MV-4-11 (cell line): ENCODE measurements around the gene AP3B1.
A peak's percentile ranks its signal among the peaks of the same experiment; 100 is the strongest.

Source experiments
- DNase-seq: peaks from one replicate; lab custom pipeline; 2025; lab: John Stamatoyannopoulos, UW

The AP3B1 gene, protein sequence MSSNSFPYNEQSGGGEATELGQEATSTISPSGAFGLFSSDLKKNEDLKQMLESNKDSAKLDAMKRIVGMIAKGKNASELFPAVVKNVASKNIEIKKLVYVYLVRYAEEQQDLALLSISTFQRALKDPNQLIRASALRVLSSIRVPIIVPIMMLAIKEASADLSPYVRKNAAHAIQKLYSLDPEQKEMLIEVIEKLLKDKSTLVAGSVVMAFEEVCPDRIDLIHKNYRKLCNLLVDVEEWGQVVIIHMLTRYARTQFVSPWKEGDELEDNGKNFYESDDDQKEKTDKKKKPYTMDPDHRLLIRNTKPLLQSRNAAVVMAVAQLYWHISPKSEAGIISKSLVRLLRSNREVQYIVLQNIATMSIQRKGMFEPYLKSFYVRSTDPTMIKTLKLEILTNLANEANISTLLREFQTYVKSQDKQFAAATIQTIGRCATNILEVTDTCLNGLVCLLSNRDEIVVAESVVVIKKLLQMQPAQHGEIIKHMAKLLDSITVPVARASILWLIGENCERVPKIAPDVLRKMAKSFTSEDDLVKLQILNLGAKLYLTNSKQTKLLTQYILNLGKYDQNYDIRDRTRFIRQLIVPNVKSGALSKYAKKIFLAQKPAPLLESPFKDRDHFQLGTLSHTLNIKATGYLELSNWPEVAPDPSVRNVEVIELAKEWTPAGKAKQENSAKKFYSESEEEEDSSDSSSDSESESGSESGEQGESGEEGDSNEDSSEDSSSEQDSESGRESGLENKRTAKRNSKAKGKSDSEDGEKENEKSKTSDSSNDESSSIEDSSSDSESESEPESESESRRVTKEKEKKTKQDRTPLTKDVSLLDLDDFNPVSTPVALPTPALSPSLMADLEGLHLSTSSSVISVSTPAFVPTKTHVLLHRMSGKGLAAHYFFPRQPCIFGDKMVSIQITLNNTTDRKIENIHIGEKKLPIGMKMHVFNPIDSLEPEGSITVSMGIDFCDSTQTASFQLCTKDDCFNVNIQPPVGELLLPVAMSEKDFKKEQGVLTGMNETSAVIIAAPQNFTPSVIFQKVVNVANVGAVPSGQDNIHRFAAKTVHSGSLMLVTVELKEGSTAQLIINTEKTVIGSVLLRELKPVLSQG

GRCh38 chr5:78294248-78295034 lies at the start of gene AP3B1:
AP3B1 (minus strand) TSS chr5:78294698; CDS start chr5:78294579, 119 bp downstream.
- peak; percentile 99 for DNase-seq

- no peak for DNase-seq
These were observed 46.9 kb upstream of the AP3B1 start for GRCh38 chr5:78341440-78341839.

DNA sequence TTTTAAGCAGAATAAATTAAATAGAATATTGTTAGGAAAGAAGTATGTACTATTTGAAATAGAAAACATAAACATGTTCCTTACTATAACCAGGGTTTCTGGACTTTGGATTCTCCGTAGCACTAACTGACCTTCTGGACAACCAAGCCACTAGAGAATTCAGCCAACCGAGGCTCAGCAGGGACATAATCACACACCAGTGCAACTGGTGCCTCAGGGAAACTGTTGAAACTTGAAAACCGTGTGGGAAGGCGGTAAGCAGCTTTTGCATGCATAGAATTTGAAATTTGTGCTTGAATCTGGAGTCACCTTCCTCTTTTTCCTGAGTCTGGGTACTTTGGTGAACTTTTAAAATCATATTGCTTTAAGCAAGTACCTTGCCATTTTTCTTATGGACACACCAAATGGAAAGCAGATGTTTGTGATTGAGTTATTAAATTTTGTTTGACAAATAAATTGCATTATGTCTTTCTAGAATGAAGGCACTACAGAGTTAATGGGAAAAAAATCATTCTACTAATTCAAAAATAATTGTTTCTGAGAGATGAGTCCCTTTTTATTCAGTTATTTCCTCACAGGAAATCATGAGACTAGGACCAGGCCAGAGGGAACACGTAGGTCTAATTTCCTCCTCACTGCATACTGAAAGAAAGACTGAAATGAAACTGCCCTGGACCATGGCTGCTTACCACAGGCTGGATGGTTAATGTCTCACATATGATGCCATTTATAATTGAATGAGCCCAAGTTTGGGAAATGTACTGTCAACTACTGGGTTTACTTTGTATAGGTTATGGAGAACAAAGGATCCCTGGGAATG lies 45.3 kb upstream of the AP3B1 start:
- DNase-seq, result peak; percentile 49

- DNase-seq, result peak; percentile 38
These were observed 42.2 kb upstream of the AP3B1 start for GRCh38 chr5:78336698-78337097.

GRCh38 chr5:78335976-78336375 lies 41.5 kb upstream of the AP3B1 start:
- DNase-seq, result no peak

DNA sequence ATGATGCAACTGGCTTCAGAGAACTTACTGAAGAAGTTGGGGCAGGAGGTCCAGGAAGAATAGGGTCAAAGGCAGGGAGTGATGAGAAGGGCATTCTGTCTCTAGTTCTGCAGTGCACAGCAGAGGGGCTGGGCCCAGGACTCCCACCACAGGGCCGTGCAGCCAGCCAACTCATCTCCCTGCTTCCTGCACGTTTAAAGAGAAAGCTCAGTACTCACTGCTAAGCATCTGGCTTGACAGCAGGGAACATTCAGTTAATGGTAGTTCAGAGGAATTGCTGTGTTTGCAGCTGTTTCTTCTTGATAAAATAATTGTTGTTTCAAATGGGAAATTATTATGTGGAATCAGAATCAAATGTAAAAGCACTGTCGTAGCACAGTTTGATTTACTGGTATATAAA lies 40.3 kb upstream of the AP3B1 start:
- DNase-seq, result no peak

DNA sequence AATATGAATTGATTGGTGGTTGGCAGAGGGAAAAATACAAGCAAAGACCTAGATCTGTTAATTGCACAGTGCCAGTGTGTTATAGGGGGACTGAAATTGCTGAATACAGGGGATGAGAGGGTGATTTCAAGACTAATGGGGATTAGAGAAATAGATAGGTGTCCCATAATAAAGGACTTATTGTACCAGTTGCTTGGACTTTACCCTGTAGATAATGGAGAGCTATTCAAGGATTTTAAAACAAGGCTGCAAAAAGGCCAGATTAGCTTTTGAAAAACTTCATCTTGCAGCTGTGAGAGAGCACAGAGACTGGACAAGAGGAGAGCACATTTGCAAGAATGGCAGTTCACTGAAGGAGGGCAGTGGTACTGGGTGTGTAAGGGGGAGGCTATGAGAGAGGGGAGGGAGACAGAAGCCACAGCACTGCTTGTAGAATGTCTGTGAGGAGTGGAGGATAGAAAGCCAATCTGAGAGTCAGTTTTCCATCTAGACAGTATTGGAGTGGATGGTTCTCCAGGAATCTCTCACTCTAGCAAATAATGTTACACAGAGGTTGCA lies 37.1 kb upstream of the AP3B1 start:
- DNase-seq, result no peak

DNA sequence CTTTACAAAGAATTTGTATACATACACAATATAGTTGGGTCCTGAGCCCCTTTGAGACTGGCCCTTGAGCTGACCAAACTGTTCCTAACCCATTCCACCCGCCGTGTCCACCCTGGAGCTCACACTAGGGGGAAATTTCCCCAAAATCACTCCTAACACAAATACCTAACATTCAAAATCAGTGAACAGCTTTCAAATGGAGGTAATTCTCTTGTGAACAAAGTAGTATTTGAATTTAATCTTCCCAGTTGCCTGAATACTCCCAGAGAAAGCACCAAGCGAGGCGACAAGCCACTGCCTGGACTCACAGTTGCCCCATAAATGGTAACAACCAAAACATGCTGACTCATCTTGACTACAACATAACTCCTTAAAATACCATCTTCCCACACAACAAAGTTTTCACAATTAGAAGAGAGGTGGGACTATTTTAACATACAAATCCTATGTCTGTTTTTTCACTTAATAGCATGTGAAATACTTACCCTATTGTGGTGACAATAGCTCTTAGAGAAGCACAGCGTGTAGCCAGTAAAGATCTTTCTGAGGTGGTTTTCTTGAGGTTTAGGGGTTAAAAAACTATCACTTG lies 34.2 kb upstream of the AP3B1 start:
- peak; percentile 20 for DNase-seq

DNA sequence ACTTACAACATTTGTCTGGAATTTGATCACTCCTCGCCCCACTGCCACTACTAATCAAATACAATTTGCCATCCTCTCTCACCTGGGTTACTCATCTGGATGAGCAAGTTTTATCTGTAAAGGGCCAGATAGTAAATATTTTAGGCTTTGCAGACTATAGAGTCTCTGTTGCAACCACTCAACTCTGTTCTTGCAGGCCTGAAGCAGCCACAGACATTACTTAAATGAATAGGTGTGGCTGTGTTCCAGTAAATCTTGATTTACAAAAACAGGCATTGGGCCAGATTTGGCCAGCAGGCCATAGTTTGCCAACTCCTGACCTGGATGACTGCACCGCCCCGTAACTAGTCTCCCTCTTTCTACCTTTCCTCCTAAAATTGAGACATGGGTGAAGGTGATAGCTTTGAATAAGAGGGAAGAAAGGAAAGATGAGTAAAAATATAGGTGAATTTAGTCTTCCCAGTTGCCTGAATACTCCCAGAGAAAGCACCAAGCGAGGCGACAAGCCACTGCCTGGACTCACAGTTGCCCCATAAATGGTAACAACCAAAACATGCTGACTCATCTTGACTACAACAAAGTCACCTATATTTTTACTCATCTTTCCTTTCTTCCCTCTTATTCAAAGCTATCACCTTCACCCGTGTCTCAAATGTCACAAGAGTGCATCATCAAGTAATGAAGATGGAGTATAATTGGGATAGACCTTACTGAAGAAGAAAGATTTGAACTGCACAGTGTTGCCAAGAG lies 33.4 kb upstream of the AP3B1 start:
- DNase-seq, result no peak

DNA sequence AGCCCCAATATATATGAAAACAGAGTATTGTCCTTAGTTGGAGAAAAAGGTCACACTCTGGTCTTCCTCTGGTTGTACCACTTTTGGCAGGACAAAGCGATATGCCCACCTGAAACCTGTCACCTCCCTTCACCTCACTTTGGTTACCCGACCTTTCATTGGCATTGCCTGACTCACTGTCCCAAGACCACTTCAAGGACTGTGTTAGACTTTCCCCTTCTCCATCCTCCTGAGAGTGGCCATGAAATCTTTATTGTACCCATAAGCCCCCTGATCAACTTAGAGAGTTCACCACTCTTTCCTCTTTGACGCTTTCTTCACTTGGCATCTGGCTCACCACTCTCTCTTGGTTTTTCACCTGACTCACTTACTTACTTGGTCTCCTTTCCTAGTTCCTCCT lies 32.4 kb upstream of the AP3B1 start:
- DNase-seq, result no peak

- DNase-seq, result no peak
These were observed 28.7 kb upstream of the AP3B1 start for GRCh38 chr5:78323241-78323640.

- peak; percentile 9 for DNase-seq
These were observed 25.9 kb upstream of the AP3B1 start for GRCh38 chr5:78320401-78320800.

GRCh38 chr5:78318337-78318736 lies 23.8 kb upstream of the AP3B1 start:
- no peak for DNase-seq

DNA sequence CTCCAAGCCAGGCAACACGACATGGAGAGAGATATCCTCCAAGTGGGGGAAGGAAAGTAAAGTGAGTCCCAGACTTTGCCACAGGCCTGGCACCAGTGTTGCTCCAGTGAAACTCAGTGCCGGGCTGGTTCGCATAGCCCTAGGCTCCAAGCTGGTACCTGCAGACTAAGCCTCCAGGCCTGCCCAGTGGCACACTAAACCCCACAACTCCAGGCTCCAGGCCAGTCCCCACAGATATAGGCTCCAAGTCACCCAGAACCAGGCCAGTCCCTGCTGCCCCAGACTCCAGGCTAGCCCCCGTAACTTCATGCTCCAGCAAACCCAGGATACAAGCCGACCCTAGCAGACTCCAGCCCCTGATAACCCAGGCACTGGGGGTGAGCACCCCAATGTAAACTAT lies 23.0 kb upstream of the AP3B1 start:
- no peak for DNase-seq

GRCh38 chr5:78308703-78309102 lies 14.2 kb upstream of the AP3B1 start:
- DNase-seq, result no peak

GRCh38 chr5:78300464-78301045 lies 6.1 kb upstream of the AP3B1 start:
- peak; percentile 2 for DNase-seq

- DNase-seq, result no peak
These were observed 800 bp upstream of the AP3B1 start for GRCh38 chr5:78295035-78295961.

DNA sequence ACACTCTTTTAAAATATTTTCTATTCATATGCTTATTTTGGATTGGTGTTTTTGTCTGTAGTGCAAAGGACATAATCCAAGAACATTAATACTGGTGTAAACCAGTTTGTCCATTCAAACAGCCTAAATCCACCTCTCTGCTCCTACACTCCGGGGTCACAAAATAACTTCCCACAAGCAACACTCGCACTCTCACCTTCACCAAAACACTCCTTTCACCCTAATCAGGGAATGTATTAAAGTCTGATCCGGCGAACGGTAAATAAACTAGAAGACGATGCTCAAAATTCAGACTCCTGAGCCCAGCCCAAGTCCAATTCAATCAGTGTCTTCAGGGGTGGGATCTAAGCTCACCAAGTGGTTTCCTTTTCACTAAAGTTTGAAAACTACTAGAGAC lies 649 bp downstream of the AP3B1 start:
- peak; percentile 4 for DNase-seq
